ENCODE measurements around the gene MAPK6.
"Not testable (repeated sequence)": the region's sequence is repeated elsewhere in the genome, so short reads cannot be mapped to it uniquely, and the experiment has no call there.

Gene MAPK6

DNA sequence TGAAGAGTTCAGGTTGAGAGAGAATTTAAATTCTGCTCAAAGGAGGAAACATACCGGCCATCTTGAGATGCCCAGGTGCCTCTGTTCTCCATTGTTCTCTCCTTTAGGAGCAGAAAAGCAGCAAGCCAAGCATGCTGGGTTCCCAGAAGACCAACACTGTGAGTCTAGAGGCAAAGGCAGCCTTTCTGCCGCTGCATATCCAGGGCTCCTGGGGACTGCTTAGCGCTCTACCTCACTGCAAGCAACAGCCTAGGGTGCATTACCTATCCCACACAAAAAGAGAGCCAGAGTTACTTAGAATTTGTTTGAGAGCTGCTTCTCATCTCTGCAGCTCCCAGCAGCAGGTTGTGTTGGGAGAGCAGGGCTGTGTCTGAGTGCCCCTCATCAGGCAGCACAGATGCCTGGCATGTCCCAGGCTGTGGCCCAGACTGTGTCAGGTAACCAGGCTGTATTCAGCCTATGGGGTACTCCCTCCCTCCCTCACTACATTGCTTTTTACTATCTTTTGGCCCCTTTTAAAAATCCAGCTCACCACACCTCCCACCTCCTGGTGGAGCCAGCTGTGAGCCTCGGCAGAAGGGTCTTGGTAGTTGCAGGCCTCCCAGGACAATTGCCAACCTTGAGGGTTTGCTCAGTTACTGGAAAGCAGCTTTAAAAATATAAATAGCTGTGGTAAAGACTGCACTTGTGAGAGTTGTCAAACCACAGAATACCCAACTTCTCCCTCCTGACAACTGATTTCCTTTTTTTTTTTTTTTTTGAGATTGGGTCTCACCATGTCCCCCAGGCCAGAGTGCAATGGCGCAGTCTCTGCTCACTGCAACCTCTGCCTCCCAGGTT lies 63.4 kb downstream of the MAPK6 start:
- no peak for FAIRE-seq

DNA sequence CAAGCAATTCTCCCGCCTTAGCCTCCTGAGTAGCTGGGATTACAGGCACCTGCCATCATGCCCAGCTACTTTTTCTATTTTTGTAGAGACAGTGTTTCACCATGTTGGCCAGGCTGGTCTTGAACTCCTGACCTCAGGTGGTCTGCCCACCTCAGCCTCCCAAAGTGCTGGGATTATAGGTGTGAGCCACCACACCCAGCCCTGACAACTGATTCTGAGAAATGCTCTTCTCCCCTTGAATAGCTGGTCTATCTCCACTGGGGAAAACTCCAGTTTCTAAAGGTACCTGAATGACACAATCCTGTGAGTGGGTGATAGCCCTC lies 64.0 kb downstream of the MAPK6 start:
- not testable (repeated sequence) for FAIRE-seq

DNA sequence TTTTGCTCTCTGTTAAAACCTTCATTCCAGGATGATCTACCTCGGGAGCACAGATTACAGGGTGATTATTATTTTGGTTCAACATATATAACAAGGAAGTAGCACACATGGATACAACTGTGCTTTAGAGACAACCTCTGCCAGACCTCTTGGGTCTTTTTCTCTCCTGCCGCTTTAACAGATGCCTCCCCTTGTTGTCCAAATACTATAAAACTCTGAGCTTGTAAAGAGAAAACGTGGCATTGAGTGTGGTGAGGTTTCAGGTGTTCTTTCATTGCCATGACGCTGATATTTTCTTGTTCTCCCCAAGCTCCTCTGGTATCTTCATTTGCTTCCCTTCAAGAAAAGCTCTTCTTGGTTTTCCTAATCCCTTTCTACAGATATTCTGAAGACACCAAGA lies 64.6 kb downstream of the MAPK6 start:
- no peak for FAIRE-seq

DNA sequence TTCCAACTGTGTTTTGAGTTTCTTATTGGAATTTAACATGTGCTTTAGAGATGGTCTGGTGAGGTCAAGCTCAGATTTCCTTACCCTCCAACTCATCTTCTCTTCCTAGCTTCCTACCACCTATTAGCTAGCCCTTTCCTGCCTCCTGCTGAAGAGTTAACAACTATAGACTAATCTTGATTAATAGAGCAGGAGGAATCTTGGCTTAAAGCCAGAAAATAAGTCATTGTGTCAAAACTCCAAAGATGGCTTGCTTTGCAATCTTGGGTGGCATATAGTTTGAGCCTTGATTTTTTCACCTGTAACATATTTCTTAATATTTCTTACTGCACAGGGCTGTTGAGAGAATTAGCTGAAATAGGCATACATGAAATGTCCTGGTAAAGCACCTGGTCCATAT lies 66.3 kb downstream of the MAPK6 start:
- FAIRE-seq, result no peak

DNA sequence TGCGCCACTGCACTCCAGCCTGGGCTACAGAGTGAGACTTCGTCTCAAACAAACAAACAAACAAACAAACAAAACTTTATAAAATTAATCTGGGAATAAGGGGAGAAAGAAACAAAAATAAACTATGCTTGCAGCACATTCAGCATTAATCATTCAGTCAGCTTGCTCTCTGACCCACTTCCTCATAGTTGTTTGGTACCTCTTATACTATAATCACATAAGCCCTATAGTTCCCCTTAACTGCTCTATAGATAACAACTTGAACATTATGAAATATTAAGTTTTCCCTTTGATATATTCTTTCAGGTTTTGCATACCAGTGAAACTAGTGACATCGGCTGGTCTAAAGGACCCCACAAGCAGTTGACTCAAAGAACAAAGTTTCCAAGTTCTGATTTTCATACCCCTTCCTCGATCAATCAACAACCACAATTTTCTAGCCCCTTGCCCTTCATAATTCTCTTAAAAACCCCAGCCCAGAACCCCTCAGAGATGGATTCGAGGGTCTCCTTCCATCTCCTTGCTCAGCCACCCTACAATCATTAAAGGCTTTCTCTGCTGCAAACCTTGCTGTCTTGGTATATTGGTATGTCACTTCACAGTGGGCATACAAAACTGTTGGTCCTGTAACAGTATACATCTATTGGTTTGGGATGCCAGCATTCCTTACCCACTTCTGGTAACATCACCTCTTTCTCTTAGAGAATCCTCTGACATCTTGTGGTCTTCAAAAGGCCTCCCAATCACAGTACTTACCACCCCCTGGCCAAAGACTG lies 67.2 kb downstream of the MAPK6 start:
- FAIRE-seq, result no peak

DNA sequence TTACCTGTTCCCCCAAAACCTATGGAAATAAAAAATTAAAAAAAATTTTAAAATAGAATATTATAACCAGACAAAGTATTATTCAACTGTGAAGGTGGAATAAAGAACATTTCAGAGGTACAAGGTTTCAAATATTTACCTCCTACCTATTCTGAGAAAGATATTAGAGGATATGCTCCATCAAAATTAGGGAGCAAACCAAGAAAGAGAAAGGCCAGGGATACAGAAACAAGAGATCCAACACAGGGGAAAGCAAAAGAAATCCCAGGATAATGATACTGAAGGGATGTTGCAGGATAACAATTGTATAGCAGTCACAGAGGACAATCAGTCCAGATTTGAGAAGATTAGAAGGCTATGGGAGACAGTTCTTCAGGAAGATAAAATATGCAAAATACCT lies 71.2 kb downstream of the MAPK6 start:
- no peak for FAIRE-seq

DNA sequence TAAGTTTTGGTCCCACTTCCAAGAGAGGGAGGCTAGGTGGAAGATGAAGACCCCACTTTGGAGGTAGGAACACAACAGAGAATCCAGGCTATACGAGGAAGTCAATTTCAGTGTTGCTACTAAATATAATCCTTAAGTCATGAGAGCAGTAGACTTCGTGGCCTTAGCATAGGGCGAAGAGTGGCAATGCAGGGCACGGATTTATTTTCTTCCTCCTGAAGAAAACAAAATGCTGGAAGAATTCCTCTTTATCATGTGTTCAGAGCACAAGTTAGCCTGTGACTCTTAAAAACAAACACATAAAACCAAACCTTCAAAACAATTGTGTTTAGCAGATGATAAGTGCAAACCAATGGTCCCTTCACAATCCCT lies 74.1 kb downstream of the MAPK6 start:
- FAIRE-seq, result no peak

DNA sequence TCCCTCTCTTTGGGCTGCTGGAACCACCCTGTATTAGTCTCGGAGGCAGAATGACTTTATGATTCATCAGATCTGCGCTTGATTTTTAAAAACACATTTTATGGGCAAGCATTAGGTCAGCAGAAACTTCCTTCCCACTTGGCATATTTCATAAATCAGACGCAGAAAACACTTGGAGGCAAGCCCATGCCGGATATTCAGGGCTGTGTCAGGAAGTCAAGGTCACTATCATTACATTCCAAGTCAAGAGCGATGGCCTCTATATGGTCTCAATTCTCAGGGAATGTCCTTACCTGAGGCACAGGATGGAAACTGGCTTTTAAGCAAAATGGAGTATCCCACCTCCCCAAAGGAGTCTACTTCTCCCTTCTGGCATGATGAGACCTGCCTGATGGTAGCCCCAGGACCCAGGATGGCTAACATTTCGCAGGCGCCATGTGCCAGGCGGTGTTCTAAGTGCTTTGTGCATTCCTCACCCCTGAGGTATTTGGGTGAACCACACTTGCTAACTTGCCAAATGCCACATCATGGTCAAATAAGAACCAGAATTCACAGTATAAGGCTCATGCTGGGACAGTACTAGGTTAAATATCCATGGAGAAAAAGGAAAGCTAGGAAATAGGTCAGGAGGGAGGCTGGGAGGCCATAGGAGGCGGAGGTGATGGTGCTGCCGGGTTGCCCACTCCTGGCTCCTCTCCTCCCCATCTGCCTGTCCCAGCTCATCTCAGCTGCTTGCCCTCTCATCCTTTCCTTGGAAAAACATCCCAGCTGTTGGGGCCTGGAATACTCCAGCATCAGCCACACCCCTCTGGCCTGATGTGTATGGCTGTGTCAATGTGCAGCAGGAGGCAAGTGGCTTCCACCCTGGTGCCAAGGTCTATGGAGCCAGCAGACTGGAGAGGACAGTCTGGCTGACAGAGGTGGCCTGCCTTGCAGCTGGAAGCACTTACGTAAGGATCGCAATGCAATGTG lies 74.8 kb downstream of the MAPK6 start:
- FAIRE-seq, result no peak

DNA sequence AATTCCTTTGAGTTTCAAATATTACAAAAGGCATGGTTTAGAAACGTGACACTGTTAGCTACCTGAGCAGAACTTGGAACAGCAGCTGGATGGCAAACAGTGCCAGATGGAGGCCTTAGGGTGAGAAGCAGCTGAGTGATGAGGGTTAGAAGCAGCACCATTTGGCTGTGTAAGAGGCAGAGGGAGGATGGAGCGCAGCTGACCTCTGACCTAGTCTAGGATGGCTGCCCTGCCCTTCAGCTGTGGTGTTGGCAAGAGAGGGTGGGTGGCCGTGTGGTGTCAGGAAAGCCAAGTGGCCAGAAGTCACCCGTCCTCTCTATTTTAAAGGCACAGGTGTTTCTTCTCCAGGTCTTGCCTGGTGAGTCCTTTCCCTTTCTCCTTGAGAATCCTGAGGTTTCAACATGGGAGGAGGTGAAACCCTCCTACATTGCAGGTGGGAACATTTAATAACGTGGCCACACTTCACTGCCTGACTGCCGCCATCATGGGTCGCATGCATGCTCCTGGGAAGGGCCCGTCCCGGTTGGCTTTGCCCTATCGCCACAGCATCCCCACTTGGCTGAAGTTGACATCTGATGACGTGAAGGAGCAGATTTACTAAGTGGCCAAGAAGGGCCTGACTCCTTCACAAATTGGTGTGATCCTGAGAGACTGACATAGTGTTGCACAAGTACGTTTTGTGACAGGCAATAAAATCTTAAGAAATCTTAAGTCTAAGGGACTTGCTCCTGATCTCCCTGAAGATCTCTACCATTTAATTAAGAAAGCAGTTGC lies 76.0 kb downstream of the MAPK6 start:
- FAIRE-seq, result no peak

DNA sequence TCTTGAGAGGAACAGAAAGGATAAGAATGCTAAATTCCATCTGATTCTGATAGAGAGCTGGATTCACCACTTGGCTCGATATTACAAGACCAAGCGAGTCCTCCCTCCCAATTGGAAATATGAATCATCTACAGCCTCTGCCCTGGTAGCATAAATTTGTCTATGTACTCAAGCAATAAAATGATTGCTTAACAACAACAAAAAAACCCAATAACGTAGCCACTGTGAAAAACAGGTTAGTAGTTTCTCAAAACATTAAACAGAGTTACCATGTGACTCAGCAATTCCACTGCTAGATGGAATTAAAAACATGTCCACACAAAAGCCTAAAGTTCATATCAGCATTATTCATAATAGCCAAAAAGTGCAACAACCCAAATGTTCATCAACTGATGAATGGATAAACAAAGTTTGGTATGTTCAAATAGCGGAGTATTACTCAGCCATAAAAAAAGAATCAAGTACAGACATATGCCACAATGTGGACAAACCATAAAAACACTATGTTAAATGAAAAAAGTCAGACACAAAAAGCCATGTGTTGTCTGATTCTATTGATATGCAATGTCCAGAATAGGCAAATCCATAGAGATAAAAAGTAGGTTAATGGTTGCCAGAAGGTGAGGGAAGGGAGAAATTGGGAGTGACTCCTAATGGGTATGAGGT lies 76.7 kb downstream of the MAPK6 start:
- FAIRE-seq, result no peak

DNA sequence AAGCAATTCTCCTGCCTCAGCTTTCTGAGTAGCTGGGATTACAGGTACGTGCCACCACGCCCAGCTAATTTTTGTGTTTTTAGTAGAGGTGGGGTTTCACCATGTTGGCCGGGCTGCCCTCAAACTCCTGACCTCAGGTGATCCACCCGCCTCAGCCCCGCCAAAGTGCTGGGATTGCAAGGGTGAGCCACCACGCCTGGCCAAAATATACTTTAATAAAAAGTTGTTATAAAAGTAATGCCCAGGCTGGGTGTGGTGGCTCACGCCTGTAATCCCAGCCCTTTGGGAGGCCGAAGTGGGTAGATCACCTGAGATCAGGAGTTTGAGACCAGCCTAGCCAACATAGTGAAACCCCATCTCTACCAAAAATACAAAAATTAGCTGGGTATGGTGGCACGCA lies 77.5 kb downstream of the MAPK6 start:
- FAIRE-seq, result not testable (repeated sequence)

DNA sequence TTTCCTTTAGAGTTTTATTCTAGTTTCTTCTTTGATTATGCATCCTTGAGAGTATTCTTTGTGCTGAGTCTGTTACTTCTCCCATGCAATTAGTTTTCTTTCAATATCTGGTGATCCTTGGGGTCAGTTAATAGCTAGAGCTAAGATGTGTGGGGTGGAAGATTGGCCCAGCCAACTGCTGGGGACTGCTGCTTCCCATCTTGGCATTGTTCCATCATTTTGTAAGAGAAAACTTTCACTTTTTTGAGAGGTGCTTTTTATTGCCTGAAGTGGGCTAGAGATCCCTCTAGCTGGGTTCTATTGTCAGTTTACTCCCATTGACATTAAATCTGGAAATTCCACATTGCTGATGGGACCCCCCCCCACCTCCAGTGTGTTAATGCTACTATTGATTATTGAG lies 78.2 kb downstream of the MAPK6 start:
- FAIRE-seq, result no peak

DNA sequence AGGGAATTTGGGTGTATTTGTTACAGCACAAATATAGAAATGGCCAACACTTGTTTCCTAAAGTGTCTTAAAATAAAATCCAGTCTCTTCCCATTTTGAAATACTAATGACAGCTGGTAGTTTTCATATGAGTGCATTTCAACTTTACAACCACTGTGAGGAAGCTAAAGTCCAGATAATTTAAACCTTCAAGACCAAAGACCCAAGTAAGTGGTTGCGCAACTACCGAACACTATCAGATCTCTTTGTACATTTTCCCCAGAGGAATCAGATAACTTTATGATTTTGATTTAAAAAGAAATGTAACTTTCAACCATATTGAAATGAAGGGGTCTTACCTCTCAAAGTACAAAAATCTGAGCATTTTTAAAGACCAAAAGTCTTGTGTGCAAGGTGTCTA lies 79.3 kb downstream of the MAPK6 start:
- FAIRE-seq, result no peak

DNA sequence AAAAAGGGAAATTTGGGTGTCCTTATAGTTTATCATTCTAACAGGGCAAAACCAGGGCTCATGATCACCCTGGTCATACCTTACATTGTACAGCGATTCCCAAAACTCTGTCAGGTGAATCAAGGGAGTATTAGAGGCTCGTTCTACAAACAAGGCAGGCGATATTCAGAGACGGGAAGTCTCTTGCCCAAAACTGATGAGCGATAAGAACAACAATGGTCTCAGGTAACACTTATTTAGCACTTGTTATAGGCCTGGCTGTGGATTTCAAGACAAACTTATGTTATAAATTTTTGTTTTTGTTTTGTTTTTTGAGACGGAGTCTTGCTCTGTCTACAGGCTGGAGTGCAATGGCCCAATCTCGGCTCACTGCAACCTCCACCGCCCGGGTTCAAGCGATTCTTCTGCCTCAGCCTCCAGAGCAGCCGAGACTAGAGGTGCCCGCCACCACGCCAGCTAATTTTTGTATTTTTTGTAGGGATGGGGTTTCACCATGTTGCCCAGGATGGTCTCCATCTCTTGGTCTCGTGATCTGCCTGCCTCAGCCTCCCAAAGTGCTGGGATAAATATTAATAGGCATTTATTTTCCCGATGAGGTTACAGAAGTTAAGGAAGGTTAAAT lies 80.7 kb downstream of the MAPK6 start:
- no peak for FAIRE-seq

DNA sequence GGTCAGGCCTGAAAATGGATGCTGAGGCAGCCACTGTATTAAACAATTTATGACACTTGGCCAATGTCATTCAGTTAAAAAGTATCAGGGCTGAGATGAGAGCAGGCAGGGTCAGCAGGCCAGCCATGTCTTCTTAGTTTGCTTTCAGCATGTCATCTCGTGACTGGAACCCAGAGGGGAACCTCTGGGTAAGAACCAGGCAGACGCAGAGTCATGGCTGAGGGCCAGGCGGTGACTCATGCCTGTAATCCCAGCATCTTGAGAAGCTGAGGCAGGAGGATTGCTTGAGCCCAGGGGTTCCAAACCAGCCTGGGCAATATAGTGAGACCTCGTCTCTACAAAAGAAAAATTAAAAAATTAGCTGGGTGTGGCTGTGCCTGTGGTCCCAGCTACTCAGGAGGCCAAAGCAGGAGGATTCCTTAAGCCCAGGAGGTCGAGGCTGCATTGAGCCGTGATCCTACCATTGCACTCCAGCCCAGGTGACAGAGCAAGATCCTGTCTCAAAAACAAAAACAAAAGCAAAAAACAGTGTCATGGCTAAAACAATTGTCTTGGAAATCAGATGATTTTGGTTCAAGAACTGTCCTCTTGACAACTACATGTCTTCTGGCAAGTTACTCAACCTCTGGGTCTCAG lies 81.9 kb downstream of the MAPK6 start:
- no peak for FAIRE-seq

DNA sequence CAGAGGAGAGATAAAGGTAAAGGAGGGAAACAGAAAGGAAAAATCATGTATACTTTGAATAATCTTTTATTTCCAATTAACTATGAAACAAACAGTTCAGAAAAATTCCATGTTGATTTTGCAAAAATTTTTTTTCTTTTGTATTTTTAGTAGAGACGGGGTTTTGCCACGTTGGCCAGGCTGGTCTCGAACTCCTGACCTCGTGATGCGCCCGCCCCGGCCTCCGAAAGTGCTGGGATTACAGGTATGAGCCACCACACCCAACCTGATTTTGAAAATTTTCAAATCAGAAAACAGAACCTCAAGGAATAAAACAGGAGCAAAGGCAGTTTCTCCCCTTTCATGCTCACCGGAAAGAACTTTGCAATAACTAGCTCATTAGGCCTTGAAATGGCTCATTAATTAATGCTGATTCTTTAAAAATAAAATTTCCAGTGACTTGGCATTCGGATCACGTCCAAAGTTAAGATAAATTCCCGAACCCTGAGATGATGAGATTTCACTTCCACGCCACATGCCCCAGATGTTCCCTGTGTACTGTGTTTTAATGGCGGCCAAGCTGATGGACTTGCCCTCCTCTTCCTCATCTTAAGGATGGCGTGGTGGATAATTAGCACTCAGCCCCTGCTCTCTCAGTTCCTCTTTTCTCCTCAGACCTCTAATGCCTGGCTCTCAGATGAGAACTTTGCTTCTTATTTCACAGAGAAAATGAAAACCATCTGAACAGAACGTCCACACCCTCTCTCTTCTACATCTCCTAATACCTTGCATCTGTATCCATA lies 82.7 kb downstream of the MAPK6 start:
- FAIRE-seq, result no peak

DNA sequence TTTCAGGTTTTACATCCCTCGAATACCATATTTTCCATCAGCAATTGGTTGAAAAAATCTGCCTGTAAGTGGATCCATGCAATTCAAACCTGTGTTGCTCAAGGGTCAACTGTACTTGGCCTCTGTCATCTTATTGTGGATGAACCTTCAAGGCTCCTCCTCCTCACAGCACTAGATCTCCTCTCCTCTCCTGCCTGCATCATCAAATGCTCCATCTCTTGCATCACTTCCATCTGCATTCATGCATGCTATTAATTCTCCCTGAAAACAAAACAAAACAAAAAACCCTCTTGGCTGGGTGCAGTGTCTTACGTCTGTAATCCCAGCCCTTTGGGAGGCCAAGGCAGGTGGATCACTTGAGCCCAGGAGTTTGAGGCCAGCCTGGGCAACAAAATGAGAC lies 83.4 kb downstream of the MAPK6 start:
- no peak for FAIRE-seq

DNA sequence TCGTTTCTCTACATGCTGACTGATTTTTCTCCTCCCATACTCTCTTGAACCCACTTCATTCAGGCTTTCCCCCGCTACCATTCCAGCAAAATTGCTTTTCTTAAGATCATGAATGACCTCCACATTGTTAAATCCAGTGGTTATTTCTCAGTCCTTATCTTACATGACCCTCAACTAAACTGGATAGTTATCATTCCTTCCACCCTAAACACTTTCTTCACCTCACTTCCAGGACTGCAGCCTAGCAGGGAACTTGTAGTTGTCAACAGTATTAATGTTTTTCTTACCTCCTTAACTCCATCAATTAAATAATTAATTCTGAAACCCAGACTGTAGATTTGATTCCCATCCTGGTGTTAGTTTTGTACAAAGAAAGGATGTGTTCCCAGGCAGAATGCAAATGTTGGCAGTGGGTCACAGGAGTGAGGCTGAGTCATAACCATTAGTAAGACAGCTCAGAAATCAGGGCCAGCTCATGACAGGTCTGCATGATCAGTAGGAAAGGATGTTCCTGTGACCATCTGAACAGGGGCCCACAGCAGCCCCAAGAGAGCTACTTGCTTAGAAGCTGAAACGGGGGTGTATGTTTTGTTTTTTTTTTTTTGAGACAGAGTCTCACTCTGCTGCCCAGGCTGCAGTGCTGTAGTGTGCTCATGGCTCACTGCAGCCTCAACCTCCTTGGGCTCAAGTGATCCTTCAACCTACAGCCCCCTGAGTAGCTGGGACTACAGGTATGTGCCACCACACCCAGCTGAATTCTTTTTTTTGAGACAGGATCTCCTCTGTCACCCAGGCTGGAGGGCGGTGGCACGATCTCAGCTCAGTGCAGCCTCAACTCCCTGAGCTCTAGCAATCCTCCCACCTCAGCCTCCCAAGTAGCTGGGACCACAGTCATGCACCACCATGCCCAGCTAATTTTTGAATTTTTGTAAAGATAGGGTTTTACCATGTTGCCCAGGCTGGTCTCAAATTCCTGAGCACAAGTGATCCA lies 84.5 kb downstream of the MAPK6 start:
- no peak for FAIRE-seq

DNA sequence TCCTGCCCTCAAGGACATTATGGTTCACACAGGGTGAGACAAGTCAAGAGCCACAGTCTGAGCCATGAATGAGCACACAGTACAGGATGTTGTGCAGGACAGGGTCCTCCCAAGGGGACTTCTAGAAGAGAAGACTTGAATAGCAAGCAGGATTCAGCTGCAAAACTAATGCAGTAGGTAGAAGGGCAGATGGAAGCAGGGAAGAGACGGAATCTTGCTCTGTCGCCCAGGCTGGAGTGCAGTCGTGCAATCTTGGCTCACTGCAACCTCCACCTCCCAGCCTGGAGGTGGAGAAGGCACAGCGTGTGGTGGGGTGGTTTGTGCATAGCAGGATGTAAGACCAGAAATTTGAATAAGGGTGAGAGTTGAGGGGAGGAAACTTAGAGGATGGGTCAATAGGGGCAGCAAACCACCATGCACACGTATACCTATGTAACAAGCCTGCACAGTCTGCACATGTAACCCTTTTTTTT lies 85.5 kb downstream of the MAPK6 start:
- FAIRE-seq, result no peak

Data from A204.1 (cell line).